ENCODE data around the gene ADGRG3.

ADGRG3 gene

GRCh38 chr16:57630931-57631845, 36.9 kb upstream of the ADGRG3 start:
- DNase-seq: no peak

- no peak for DNase-seq
Measured at GRCh38 chr16:57632568-57632967, 35.5 kb upstream of the ADGRG3 start.

DNA sequence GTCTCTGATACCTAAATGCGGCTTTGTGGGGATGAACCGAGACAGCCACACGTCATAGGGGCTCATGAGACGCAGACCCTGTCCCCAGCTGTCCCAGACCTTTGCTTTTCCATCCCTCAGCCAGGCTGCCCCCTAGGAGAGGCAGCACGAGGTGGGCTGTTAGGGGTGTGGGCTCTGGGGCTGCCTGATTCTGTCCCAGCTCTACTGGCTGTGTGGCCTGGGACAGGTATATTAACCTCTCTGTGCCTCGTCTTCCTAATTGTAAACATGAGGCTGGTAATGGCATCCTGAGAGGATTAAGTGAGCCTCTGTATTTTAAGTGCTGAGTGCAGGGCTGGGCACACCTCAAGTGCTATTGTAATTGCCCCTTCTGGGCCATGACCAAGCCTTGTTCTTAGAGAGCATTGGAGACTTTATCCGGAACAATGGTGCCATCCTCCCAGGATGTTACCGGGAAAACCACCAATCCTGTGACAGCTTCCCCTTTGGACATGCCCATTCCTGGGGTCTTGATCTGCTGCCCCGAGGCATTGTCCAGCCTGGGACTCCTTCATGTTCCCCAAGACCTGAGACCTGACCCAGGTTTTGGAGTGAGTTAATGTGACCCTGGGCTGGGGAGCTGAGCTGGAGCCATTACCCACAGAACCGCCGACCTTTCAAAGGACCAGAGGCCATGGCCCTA, 34.6 kb upstream of the ADGRG3 start:
- DNase-seq: no peak

DNA sequence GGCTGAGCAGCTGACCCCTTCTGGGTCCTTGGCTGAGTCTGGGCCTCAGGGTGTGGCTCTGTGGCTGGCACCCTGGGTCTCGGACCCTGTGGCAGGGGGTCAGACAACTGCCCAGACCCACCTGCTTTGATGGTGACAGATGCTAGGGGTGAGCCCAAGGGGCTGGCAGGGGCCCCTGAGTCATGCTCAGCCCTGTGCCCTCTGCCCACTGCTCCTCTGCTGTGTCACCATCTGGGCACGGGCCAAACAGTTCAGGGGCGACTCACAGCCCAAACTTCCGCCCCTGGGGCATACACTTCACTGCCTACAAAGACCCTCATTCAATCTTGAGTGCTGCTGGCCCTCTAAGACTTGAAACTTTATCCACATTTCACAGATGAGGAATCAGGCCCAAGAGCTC, 33.9 kb upstream of the ADGRG3 start:
- DNase-seq: no peak

- no peak for DNase-seq
Measured at GRCh38 chr16:57635266-57636097, 32.6 kb upstream of the ADGRG3 start.

- DNase-seq: no peak
Measured at GRCh38 chr16:57636184-57636583, 31.9 kb upstream of the ADGRG3 start.

DNA sequence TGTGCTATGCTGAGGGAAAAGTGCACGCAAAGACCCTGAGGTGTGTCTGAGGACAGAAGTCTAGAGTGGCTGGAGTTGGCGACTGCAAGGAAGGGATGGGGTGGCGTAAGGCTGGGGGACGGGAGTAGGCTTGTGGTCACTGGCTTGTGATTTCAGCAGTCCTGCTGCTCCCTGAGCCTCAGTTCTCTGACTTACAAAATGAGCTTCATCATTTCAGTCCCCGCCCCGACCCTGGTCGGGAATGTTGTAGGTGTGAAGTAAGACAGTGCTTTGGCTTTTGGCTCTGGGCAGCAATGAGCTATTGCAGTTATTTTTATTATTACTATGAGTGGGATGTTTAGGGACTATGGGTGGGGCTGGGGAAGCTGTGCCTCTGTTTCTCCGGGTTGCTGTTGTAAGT, 31.1 kb upstream of the ADGRG3 start:
- DNase-seq: no peak

GRCh38 chr16:57637424-57637823, 30.7 kb upstream of the ADGRG3 start:
- DNase-seq: no peak

DNA sequence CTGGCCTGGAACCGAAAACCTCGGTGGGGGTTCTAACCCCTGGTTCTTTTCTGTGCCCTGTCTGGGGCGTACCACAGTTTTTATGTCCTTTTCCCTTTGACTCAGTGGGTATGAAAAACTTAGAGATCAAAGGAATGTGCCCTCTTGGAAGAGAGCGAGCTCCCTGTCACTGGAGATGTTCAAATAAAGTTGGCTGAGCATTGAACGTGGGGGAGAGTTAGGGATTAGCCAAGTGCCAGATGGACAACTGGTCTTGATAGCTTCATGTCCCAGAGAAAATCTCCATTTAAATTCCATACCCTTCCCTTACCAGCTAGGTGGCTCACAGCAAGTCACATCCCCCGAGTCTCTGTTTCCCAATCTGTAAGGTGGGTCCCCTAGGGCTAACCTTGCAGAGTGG, 30.1 kb upstream of the ADGRG3 start:
- no peak for DNase-seq

GRCh38 chr16:57638381-57638780, 29.7 kb upstream of the ADGRG3 start:
- no peak for DNase-seq

DNA sequence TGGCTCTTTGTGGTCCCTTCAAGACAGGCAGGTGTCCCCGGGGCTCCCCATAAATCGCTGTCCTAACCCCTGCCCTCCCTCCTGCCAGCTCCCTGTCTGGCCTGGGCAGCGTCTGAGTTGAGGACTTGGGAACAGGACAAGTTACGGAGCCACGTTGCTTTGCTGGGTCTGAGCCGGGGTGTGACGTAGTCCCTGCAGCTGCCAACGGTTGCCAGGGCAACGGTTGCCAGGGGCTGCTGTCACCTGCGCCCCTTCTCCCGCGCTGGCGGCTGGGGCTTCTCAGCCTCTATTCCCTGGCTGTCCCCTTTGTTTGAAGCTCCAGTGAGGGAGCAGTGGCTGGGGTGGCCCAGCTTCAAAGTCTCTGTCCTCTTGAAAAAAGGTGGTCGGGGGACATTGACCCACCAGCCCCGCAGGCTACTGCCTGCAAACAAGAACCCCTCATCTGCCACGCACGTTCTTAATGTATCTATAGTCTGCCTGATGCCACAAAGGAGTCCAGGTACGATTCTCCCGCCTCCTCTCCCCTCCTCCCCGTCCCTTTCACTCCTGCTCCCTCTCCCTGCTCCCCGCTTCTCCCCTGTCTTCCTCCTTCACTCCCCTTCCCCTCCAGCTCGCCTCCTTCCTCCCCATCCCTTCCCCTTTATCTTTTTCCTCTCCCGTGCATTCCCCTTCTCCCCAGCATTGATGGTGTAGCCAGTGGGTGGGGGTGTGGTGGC, 28.8 kb upstream of the ADGRG3 start:
- DNase-seq: peak; percentile 60

DNA sequence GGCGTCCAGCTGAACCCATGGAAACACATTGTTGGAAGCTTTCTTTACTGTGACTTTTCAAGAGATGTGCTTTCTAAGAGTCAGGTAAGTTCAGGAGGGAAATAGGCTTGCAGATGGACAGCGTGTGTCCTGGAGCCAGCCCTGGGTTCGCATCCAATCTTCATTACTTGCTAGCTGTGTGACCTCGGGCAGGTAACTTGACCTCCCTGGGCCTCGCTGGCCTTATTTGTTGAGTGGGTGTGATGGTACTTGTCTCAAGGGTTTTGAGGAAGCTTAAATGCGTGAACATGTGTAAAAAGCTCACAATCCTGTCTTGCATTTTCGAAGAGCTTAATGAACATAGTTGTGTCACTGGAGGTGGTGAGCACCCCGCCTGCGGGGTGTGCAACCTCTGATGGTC, 27.9 kb upstream of the ADGRG3 start:
- no peak for DNase-seq

DNA sequence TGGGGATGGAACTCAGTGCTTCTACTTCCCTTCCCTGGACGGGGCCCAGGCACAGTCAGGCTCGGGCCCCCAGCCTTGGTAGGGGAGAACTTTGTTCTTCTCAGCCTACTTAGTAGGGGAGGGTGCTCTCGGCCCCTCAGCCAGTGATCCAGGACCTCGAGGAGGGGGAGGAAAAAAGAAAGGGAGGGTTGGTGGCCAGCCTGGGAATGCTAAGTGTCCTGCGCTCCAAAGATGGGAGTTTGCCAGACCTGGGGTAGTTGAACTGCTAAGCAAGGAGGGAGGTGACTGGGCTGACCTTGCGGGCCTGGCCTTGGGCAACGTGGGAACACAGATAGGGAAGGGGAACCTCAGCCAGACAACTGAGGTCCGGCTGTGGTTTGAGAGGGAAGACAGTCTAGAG, 27.5 kb upstream of the ADGRG3 start:
- no peak for DNase-seq

GRCh38 chr16:57642160-57643135, 25.7 kb upstream of the ADGRG3 start:
- DNase-seq: no peak

- DNase-seq: no peak
Measured at GRCh38 chr16:57643147-57643874, 24.8 kb upstream of the ADGRG3 start.

DNA sequence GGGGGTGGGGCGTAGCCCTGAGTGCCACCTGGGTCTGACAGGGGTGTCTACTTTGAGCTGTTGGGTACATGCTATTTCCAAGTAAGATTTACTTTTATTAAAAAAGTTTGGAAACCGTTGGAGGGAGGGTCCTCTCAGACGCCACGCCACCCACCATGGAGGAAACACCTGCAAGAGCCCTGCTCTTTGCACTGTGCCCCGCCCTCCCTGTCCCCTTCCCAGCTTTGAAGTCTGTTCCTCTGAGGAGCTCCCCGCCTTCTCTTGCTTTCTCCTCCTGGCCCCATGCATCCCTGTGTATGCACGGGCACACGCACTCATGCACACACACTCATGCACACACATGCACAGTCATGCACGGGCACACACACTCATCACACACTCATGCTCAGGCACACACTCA, 24.2 kb upstream of the ADGRG3 start:
- DNase-seq: no peak

DNA sequence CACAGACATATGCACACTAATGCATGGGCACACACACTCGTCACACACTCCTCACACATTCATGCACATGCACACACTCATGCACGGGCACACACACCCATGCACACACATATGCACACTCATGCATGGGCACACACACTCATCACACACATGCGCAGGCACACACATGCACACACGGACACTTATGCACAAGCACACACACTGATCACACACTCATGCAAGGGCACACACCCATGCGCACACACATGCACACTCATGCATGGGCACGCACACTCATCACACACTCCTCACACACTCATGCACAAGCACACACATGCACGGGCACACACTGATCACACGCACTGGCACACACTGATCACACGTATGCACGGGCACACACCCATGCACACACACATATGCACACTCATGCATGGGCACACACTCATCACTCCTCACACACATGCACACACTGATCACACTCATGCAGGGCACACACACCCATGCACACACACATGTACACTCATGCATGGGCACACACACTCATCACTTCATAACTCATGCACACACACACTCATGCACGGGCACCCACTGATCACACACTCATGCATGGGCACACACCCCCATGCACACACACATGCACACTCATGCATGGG, 23.6 kb upstream of the ADGRG3 start:
- DNase-seq: no peak

DNA sequence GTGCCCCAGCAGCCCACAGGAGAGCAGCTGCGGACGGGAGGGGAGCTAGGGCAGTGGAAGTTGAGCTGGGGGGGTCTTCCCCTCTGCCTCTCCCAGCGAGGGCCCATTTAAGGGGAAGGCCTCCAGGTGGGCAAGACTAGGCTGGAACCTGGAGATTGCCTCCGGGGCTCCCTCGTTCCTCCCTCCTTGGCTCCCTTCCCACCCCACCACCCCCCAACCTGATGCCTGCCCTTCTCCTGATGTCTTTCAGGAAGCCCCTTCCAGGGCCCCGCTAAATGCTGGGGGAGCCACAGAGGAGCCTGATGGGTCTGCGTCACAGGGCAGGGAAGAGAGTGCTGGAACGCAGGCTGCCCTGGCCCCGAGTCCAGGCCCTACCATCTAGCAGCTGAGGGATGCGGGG, 22.9 kb upstream of the ADGRG3 start:
- no peak for DNase-seq

- DNase-seq: no peak
Measured at GRCh38 chr16:57645691-57646387, 22.3 kb upstream of the ADGRG3 start.

Measured in NCI-H2227 treated with DMSO at 0.1 percent for 48 hours (cell line).